Stimulated activated CD4-positive, alpha-beta T cell treated with anti-CD3 and anti-CD28 coated beads, TNF-alpha, amount 100 ng/mL, for 24 hours (primary cell): Measurements from ENCODE around the gene CBFA2T2.
A peak's percentile ranks its signal among the peaks of the same experiment; 100 is the strongest.

Experiments
- DNase-seq, 3 experiments: peaks; one replicate each; pipeline ENCODE4 v3.0.0-alpha.2; 2020; ENCODE audit warnings: low read depth in 3 of 3

The CBFA2T2 gene

DNA sequence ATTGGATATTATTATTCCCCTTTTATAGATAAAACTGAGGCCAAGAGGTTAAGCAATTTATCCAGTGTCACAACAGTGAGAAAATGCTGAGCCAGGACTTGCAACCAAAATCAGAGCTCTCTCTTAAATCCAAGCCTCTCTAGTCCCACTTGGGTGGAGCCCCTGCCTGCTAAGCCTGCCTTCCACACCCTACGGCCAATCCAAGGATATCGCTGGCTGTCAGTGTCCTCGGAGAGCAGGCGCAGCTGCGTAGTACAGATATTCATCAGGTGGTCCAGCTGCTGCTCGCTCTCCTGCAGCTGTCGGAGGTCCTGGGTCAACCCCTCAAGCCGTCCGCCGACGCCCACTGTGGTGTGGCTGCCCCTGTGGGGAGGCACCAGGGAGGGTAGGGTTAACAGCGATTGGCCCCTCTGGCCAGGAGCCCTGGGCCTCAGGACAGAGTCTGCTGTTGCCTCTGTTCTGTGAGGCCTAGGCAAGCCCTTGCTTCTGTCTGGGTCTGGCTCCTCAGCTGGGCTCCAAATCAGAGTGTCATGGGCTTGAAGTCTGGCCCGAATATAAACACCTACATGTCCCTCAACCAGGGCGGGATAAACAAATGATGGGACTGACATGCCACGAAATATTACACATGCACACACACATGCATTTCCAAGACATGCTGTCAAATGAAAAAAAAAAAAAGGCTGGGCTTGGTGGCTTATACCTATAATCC lies 188.3 kb downstream of the CBFA2T2 start:
- no peak for DNase-seq

DNA sequence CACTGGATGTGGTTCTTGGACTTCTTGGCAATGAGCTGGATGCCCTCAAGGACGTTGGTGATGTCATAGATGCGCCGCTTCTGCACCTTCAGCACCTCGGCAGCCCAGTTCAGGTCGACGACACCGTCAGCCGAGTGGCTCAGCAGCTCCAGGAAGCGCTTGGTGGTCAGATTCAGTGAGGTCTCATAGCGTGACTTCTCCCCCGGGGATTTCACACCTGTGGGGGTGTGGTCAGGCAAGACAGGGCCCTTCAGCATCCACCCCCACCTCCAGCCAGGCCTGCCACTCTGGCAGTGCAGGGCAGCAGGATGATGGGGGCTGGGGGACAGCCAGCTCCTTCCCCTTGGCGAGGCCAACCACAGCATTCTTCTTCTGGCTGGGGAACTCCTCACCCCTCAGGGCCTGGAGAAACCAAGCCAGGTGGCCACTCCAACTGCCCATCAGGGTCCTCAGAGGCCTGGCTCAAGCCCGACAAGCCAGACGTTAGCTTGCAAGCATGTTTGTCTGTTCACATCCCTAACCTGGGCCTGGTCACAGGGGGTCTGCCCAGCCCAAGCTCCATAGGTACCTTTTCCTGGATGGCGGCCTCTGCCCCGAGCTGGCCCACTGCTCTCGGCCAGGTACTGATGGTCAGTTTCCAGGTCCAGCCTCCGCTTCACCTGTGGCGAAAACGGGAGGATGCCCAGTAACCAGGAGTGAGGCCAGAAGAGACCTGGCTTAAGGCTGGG lies 190.0 kb downstream of the CBFA2T2 start:
- DNase-seq: no peak

DNA sequence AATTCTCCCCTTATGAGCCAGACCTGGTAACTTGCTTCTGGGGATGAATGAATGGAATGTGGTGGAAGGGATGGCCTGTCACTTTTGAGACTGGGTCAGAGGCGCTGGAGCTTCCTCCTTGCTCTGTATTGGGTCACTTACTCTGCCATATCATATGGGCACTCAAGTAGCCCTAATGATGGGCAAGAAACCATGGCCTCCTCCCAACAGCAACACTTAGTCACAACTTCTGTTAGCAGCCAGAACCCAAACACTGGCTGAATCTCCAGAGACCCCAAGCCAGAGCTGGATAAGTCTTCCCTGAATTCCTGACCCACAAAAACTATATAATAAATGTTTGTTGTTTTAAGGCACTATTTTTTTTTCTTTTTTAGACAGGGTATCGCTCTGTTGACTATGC lies 190.8 kb downstream of the CBFA2T2 start:
- DNase-seq: no peak

DNA sequence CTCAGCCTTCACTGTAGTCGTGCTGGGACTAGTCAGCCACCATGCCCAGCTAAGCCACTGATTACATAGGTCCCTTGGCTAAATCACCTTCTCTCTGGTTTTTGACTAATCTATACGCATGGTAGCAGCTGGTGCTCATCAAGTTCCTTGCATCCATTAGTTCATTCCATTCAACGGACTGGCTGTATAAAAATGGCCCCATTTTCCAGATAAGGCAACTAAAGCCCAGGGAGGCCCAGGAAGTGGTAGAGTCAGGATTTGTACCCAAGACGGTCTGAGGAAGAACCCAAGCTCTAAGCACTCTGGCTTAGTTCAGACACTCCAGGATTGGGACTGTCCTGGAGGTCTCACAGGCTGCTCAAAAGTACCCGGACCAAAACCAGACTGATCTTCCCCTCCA lies 191.4 kb downstream of the CBFA2T2 start:
- DNase-seq: no peak

DNA sequence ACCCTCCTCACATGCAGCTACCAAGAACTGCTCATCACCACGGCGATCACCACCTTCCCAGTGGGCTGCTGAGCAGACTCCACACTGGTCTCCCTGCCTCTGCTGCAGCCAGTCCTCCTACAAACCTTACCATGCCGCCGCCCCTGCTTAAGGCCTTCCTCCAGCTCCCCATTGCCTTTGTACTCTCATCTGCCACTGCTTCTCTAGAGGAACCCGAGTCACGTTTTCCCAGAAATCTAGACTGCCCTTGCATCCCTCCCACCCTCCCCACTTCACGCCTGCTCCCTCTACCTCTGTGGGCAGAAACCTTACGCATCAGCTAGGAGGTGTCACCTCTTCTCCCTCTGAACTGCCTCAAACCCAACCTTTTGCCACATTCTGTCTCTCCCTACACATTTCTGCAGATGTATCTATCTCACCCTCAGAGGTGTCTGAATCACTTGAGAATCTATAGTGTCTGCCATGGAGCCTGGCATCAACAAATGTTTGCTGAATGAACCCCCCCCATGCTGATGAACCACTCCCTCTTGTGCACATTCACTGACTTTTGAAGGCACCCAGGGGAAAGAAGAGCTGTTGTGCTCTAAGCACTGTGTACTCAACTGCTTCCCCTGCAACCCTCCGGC lies 191.9 kb downstream of the CBFA2T2 start:
- DNase-seq: no peak

DNA sequence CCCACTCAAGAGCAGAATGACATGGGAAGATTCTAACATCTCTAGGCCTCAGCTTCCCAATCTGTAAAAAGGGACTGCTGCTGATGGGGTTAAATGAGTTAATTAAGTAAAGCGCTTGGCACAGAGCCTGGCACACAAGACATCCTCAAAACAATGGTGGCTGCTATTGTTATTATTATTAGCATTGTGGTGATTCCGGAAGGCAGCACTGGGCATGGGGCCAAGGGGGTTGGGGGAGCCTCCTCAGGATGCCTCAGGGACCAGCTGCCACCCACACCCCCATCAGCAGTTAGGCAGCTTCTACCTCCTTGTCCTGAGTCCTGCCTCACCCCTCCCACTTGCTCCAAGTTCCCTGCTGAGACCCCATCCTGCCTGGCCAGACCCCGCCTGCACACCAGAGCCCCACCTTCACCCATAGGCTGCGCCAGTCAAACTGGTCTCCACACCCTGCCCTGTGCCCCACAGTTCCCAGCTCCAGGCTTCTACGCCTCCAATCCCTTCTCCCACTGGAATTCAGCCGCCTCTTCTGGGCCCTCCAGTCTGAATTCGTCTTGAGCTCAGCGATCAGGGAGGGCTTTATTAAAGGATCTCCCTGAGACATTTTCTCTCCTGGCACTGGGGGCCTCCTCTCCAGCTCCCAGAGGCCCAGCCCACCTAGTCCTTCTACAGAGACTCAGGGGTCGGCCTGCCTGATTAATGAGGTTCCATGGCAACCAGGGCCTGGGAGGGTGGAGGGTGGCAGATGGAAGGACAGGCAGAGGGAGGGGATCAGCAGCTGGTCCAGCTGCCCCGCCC lies 194.8 kb downstream of the CBFA2T2 start:
- DNase-seq: no peak

DNA sequence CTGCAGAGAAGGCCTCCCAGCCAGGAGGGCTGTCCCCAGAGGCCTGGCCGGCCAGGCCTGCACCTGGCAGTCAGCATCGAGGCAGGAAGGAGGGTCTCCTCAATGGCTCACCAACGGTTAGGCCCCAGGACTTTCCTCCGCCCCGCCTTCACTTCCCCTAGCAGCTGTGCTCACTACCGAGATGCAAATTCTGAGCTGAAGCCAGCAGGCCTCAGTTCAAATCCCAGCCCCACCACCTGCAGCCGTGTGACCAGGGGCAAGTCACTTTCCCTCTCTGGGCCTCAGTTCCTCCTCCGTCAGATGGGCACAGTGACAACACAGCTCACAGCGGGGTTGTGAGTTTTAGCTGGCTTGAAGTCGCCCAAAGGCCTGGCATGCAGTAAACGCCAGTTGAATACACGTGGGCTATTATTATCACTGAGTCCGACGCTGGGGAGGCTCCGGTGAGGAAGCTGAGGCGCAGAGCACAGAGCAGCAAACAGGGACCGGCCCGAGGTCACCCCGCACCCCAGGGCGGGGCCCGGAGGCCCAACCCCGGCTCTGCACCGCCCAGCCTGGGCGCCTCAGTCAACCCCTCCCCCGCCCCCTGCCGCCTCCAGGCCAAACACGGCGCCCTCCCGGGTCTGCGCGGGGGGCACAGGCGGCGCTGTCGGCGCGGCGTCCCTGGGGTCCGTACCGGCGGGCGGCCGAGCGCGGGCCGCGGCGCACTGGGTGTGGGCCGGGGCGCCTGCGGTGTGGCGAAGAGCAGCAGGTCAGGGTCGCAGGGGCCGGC lies 195.6 kb downstream of the CBFA2T2 start:
- peak; percentile 29 to 80 (median 57) for DNase-seq

DNA sequence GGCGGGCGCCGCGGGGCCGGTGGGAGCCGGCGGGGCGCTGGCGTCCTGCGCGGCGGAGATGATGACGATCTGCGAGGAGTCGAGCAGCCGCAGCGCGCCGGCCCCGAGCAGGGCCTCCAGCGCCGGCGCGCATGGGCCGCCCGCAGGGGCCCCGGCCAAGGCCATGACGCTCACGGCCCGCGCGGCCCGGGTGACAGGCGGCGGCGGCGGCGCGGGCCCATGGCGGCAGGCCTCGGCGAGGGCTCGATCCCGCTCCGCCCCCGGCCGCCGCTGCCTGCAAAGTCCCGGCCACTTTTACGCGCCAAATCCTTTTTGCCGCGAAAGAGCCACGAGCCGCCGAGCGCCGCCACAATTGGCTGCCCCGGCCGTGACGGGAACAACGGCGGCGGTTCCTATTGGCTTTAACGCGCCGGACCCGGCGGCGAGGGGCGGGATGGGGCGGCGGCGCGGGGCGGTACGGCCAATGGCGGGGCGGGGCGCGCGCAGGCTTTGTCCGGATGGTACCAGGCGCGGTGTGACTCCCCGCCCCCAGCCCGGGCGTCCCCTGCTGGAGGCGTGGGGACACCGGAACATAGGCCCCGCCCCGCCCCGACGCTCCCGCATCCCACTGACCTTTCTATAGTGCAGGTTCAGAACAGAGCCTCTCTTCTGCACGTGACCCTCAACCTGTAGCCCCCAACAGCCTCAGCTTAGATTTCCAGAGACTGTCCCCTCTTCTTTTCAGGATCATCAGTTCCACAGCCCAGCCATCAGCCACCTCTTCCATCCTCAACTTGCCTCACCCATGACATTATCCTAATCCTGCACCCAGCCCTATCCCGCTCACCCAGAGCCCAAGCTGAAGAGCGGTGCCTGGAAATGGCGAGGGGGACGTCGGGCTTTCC lies 196.4 kb downstream of the CBFA2T2 start, which contains the start of gene E2F1:
Gene E2F1 (minus strand): TSS at position 286 of the 884 bp plus-strand sequence. CDS start 121 bp downstream, at position 165.
- peak; percentile 87 to 97 (median 93) for DNase-seq

DNA sequence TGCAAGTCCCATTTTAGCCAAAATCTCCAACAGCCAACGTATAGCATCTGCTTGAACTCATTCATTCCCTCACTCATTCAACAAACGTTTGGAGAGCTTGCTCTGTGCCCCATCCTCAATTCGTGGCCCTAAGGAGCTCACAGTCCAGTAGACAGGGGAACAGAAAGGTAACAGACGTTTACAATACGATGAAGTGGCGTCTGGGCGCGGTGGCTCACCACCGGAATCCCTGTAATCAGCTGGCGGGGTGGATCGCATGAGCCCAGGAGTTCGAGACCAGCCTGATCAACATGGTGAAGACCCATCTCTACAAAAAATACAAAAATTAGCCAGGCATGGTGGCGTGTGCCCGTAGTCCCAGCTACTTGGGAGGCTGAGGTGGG lies 197.1 kb downstream of the CBFA2T2 start:
- DNase-seq: no peak

DNA sequence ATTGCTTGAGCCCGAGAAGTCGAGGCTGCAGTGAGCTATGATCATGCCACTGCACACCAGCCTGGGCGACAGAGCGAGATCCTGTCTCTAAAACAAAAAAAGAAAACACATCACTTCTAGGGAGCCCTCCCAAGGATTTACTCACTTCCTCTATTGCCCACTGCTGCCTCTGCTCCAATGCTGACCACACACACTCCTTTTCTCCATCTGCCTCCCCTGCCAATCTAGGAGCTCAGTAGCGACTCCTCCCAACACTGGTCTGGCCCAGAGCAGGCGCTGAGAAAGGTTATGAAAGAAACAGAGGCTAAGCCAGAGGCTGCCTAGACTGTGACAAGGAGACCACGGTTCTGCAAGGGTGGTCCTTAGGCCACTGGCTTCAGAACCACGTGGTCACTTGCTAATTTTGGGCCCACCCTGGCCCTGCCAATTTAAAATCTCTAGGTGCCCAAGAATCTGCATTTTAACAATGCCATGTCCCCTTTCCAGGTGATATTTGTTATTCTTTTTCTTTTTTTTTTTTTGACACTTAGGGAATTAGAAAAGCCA lies 197.5 kb downstream of the CBFA2T2 start:
- no peak for DNase-seq

DNA sequence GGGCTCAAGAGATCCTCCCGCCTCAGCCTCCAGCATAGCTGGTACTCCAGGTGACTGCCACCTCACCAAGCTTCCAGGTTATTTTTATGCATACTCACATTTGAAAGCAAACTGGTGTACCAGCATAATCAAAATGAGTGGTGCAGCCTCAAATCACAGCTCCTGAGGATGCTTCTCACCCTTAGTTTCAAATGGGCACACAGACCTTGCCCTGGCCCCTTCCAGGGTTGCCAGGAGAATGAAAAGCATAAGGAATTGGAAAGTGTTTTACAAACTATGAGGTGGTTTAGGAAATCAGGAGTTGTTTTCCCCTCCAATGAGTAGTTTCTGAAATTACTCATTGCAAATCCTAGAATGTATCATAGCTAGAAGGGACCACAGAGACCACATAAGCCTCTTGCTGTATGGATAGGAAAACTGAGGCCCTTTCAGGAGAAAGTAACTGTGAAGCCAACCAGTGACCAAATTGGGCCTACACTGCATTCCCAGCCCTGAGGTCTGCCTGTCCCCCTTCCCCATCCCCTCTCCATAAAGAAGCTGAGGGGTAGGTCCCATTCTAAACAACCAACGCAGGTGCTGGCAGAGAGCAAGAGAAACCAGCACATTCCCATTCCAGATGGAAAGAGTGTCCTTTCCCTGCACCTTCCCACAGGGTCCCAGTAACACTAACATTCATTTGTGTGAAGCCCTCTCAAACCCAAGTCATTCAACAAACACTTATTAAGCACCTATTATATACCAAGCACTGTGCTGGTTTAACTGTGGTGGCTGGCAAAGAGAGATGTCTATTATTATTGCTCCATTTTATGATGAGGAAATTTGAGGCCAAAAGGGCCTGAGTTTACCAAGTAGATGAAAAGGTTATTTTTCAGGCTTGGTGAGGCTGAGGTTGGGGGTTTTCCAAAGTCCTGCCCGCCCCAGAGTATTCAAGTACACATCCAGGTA lies 198.4 kb downstream of the CBFA2T2 start:
- no peak for DNase-seq

DNA sequence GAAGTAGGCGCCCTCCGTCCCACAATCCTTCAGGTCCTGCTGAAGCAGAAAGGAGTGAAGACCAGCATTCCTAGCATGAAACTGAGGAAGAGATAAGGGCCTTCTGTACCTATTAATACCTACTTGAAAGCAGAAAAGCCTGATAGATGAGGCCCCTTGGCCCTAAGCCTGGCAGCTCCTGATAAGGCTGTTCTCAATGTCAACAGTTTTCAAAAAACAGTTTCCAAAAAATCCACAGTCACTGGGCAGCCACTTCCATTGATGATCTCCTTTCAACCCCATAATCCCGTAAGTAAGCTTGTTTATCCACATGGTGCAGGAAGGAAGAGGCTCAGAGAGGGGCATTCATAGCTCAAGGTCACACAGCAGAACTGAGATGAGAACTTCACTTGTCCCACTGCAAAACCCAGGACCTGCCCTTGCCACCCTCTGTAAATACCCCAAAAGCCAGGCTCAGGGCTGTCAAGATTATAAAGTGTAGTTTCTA lies 199.1 kb downstream of the CBFA2T2 start:
- no peak for DNase-seq

DNA sequence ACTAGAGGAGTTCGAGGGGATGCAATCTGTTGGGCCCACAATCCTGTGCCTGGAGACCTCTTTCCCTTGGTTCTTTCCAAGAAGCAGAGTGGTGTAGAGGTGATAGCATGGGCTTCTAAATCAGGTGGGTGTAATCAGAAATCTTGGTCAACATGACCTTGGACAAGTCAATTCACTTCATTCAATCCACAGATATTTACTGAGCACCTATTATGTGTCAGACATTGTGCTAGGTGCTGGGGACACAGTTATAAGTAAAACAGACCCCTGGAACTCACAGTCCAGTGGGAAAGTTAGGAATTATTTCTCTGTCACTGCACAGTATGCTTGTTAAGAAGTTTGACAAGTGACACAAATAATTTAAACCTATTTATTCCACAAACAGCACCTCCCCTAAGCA lies 199.6 kb downstream of the CBFA2T2 start:
- DNase-seq: no peak

DNA sequence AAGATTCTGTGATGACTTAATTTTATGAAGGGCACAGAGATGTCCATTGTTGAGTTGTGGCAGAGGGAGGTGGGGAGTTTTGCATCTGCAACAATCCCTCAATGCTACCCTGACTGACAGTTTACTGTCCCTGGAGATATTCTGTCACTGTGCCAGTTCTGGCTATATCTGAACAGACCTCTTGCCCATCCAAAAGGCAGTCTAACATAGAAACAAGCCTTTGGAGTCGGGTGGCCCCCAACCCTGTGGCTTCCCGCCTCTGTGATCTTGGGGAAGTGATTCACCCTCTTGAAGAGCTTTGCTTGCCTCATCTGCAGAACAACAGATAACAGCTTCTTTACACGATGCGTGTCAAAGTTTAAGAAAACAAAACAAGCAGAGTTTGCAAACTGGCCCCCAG lies 200.1 kb downstream of the CBFA2T2 start:
- no peak for DNase-seq

DNA sequence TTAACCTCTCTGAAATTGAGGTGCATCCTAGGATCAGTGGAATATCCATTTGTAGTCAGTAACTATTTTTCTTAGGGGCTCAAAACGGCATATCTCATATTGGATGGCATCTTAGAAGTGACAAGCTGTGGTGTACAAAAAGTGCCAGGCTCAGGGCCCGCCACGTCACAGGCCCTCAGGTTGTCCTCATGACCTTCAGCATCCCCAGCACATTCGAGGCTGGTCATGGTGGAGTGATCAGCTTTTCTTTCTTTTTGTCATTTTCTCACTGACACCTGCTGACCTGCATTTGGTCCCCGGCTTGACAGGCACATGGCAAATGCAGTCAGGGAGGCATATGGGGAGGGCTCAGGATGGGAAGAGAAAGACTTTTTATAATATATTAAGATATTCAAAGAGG lies 203.4 kb downstream of the CBFA2T2 start:
- no peak for DNase-seq

DNA sequence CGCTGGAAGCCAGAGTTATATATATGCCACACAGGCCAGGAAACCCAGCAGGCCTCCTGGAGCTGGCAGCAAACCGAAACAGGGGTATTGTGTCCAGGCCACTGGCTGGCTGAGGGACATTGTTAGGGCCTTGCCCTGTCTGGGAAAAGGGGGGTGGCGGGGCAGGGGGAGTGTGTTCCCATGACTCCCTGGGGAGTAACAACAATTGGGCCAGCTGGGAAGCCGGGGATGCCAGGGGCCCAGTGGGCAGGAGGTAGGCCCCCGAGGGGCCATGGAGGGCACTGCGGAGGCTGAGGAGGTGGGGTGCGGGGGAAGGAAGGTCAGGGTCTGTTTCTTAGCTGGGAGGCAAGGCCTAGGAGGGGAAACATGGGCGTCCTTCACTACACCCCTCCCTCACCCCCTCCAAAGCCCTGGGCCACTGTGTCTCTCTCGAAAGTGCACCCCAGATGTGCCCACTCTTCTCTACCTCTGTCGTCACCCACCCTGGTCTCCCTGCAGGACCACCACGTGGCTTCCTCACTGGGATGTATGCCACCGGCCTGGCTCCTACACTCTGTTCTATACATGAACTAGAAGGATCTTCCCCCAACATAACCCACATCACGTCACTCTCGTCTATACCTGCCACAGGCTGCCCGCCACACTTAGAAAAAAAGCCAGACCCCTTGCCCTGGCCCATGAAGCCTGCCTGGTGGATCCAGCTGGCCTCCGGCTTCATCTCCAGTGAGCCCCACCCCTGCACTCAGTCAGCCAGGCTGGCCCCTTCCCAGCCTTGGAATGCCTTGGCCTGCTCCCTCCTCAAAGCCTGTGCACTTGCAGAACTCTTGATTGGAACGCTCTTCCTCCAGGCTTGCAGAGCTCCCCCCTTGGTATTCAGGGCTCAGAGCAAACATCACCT lies 204.1 kb downstream of the CBFA2T2 start:
- no peak for DNase-seq

DNA sequence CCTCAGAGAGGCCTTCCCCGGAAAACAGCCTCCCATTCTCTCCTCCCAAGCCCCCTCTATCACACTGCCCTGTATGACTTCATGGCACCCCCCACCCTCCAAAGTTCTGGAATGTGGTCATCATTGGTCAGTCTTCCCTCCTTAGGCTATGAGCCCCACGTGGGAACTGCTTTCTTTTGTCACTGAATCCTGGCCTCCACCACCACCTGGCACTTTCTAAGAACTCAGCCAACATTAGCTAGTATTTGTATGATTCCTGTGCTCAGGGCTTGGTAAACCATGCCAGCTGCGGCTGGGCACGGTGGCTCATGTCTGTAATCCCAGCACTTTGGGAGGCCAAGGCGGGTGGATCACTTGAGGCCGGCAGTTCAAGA lies 204.7 kb downstream of the CBFA2T2 start:
- DNase-seq: no peak

DNA sequence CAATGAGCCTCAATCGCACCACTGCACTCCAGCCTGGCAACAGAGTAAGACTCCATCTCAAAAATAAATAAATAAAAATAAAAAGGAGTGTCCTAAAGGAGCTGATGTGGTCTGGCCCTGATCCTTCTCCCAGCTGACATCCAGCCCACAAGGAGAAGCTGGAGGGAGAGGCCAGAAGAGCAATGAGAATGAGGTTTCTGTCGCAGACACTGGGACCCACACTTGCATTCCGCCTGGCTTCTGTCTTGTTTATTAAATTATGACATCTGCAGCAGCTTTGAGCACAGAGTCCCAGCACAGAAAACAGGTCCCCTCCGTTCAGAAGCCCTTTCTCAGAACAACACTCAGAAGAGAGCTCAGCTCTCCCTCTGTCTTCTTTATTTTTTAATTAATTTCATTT lies 206.6 kb downstream of the CBFA2T2 start:
- DNase-seq: no peak
